H9 (cell line): ENCODE measurements around the gene FAM107A. TPM values are rescaled to one million over a fixed set of nuclear protein-coding genes. Genes with fewer than 3 reads are reported as not detected.
A peak's percentile ranks its signal among the peaks of the same experiment; 100 is the strongest.

Experiments
- DNase-seq: peaks from one replicate; pipeline ENCODE4 v3.0.0-alpha.2; 2017
- H2AFZ ChIP-seq: one replicate; pipeline ENCODE4 v1.6.1; 2013; ENCODE audit warnings: mild to moderate bottlenecking, low read length, control low read depth, moderate library complexity
- H2AK5ac ChIP-seq: 2 replicates; pipeline ENCODE4 v1.6.1; 2013; ENCODE audit warnings: low read length, control low read depth, mixed read lengths; ENCODE audit not compliant: insufficient read length
- H2BK120ac ChIP-seq: one replicate; pipeline ENCODE4 v1.6.1; 2013; ENCODE audit warnings: low read depth, mild to moderate bottlenecking, low read length, control low read depth, inconsistent platforms; ENCODE audit not compliant: poor library complexity, severe bottlenecking
- H2BK12ac ChIP-seq: 2 replicates; pipeline ENCODE4 v1.6.1; 2013; ENCODE audit warnings: low read length, control low read depth, mixed read lengths, low read depth; ENCODE audit not compliant: insufficient read length
- H2BK15ac ChIP-seq: 2 replicates; pipeline ENCODE4 v1.6.1; 2013; ENCODE audit warnings: low read depth, low read length, control low read depth
- H2BK20ac ChIP-seq: one replicate; pipeline ENCODE4 v1.6.1; 2013; ENCODE audit warnings: low read depth, mild to moderate bottlenecking, low read length, control low read depth, inconsistent platforms; ENCODE audit not compliant: poor library complexity, severe bottlenecking
- H2BK5ac ChIP-seq: 2 replicates; pipeline ENCODE4 v1.6.1; 2013; ENCODE audit warnings: low read length, control low read depth, mixed read lengths; ENCODE audit not compliant: insufficient read length
- H3K14ac ChIP-seq: 2 replicates; pipeline ENCODE4 v1.6.1; 2013; ENCODE audit warnings: low read length, control low read depth; ENCODE audit not compliant: insufficient read depth
- H3K18ac ChIP-seq: 2 replicates; pipeline ENCODE4 v1.6.1; 2013; ENCODE audit warnings: low read depth, mild to moderate bottlenecking, mixed read lengths, low read length, control low read depth; ENCODE audit not compliant: insufficient read length
- H3K23ac ChIP-seq: 2 replicates; pipeline ENCODE4 v1.6.1; 2013; ENCODE audit warnings: low read length, control low read depth, mixed read lengths, low read depth; ENCODE audit not compliant: insufficient read length
- H3K23me2 ChIP-seq: 2 replicates; pipeline ENCODE4 v1.6.1; 2013; ENCODE audit warnings: low read depth, mild to moderate bottlenecking, mixed read lengths, low read length, control low read depth; ENCODE audit not compliant: insufficient read length, poor library complexity, severe bottlenecking
- H3K27ac ChIP-seq: 2 replicates; pipeline ENCODE4 v1.5.1; 2013; ENCODE audit warnings: low read length, control low read depth, mixed read lengths, low read depth; ENCODE audit not compliant: insufficient read length
- H3K27me3 ChIP-seq: 2 replicates; pipeline ENCODE4 v1.6.1; 2013; ENCODE audit warnings: low read length, control low read depth, inconsistent platforms; ENCODE audit not compliant: insufficient read depth
- H3K4ac ChIP-seq: 2 replicates; pipeline ENCODE4 v1.6.1; 2013; ENCODE audit warnings: low read depth, mild to moderate bottlenecking, control low read depth, inconsistent platforms, low read length, moderate library complexity
- H3K4me1 ChIP-seq: 2 replicates; pipeline ENCODE4 v1.6.1; 2013; ENCODE audit warnings: low read length, control low read depth, inconsistent platforms; ENCODE audit not compliant: insufficient read depth
- H3K4me2 ChIP-seq: 2 replicates; pipeline ENCODE4 v1.6.1; 2013; ENCODE audit warnings: low read length, control low read depth, mixed read lengths; ENCODE audit not compliant: insufficient read length, insufficient read depth
- H3K56ac ChIP-seq: 2 replicates; pipeline ENCODE4 v1.6.1; 2013; ENCODE audit warnings: low read depth, mild to moderate bottlenecking, mixed read lengths, low read length, control low read depth; ENCODE audit not compliant: insufficient read length
- H3K79me1 ChIP-seq: 2 replicates; pipeline ENCODE4 v1.6.1; 2013; ENCODE audit warnings: low read depth, mild to moderate bottlenecking, moderate library complexity, low read length, control low read depth, inconsistent platforms; ENCODE audit not compliant: insufficient read depth, poor library complexity, severe bottlenecking
- H3K79me2 ChIP-seq: 2 replicates; pipeline ENCODE4 v1.6.1; 2013; ENCODE audit warnings: low read length, control low read depth, inconsistent platforms; ENCODE audit not compliant: insufficient read depth
- H3K9ac ChIP-seq: 2 replicates; pipeline ENCODE4 v1.6.1; 2013; ENCODE audit warnings: low read length, control low read depth, mixed read lengths; ENCODE audit not compliant: insufficient read length; ENCODE audit errors: extremely low read depth
- H3K9me3 ChIP-seq: one replicate; pipeline ENCODE4 v1.6.1; 2013; ENCODE audit warnings: low read depth, low read length, inconsistent platforms; ENCODE audit not compliant: control insufficient read depth
- H3T11ph ChIP-seq: one replicate; pipeline ENCODE4 v1.6.1; 2013; ENCODE audit warnings: mild to moderate bottlenecking, low read length, control low read depth, inconsistent platforms
- H4K20me1 ChIP-seq: one replicate; pipeline ENCODE4 v1.6.1; 2013; ENCODE audit not compliant: control insufficient read depth, insufficient read length, insufficient read depth
- H4K5ac ChIP-seq: 2 replicates; pipeline ENCODE4 v1.6.1; 2013; ENCODE audit warnings: low read depth, mild to moderate bottlenecking, mixed read lengths, low read length, control low read depth; ENCODE audit not compliant: insufficient read length
- H4K8ac ChIP-seq: replicated peaks from 2 replicates; pipeline ENCODE4 v1.6.1; 2013; ENCODE audit warnings: low read length, control low read depth, mixed read lengths, low read depth; ENCODE audit not compliant: insufficient read length
- H4K91ac ChIP-seq: 2 replicates; pipeline ENCODE4 v1.6.1; 2013; ENCODE audit warnings: low read depth, mild to moderate bottlenecking, moderate library complexity, mixed read lengths, low read length, control low read depth; ENCODE audit not compliant: insufficient read length
- H3K27ac Mint-ChIP-seq, 3 experiments: 2 replicates in 2 of 3; 3 replicates in 1 of 3; pipeline ENCODE4 v1.8.0; 2020 to 2021; ENCODE audit warnings: mixed read lengths in 3 of 3, mild to moderate bottlenecking in 1 of 3, moderate library complexity in 1 of 3
- H3K27me3 Mint-ChIP-seq: 2 replicates; pipeline ENCODE4 v1.8.0; 2021; ENCODE audit warnings: low read depth, mild to moderate bottlenecking, moderate library complexity, mixed read lengths
- H3K36me3 Mint-ChIP-seq, 3 experiments: 2 replicates in 2 of 3; 3 replicates in 1 of 3; pipeline ENCODE4 v1.8.0; 2020 to 2021; ENCODE audit warnings: low read depth in 3 of 3, mixed read lengths in 3 of 3; ENCODE audit not compliant: insufficient read depth in 1 of 3
- H3K4me1 Mint-ChIP-seq, 2 experiments: 2 replicates each; pipeline ENCODE4 v1.8.0; 2020; ENCODE audit warnings: mixed read lengths in 2 of 2
- H3K4me3 Mint-ChIP-seq, 2 experiments: 2 replicates in 1 of 2; 3 replicates in 1 of 2; pipeline ENCODE4 v1.8.0; 2020 to 2021; ENCODE audit warnings: mild to moderate bottlenecking in 2 of 2, mixed read lengths in 2 of 2, moderate library complexity in 1 of 2
- H3K9me3 Mint-ChIP-seq, 2 experiments: 2 replicates in 1 of 2; 3 replicates in 1 of 2; pipeline ENCODE4 v1.8.0; 2020; ENCODE audit warnings: mild to moderate bottlenecking in 2 of 2, mixed read lengths in 2 of 2, moderate library complexity in 1 of 2
- CTCF ChIP-seq: fragments of 200-600 bp; sonication (generic); conservative IDR thresholded peaks from 3 replicates; pipeline ENCODE4 v1.8.0; 2021; ENCODE audit warnings: antibody characterized with exemption, mild to moderate bottlenecking
- WGBS: extraction: QIAGEN DNeasy Blood & Tissue Kit; methylation state at CpG from one replicate; pipeline ENCODE4 v1.1.7; 2013; ENCODE audit warnings: missing lambda C conversion rate, low lambda C conversion rate, mixed read lengths; ENCODE audit not compliant: insufficient read length; ENCODE audit errors: extremely low coverage; 5-methylcytosine and 5-hydroxymethylcytosine counted together
- total RNA-seq: library from RNA; stranded (reverse); gene quantifications from 2 replicates; pipeline ENCODE4 v1.2.1, GENCODE V29; 2021

Gene FAM107A
- total RNA-seq, 1 experiment from 2014 or later: 0.11 TPM

GRCh38 chr3:58570851-58571250 is 6.3 kb downstream of the FAM107A start:
- no peak overlapping the region for H2BK15ac ChIP-seq
- no peak overlapping the region for H3K4me2 ChIP-seq
- no peak overlapping the region for H3K27ac ChIP-seq
- Mint-ChIP-seq H3K9me3 (peaks cover 5 to 9% of the 10 kb centered on the region in 2 experiments; a peak in 4 of 5 replicates), H3K36me3 (peaks cover 0 to 9% (median 0%) of the 10 kb centered on the region in 3 experiments; a peak in 2 of 7 replicates), H3K27ac (no peak overlapping the region), H3K27me3 (peaks cover 9% of the 10 kb centered on the region), H3K4me1 (peaks cover 23 to 34% of the 10 kb centered on the region in 2 experiments), H3K4me3 (no peak overlapping the region)
- no peak overlapping the region for H3T11ph ChIP-seq
- no peak overlapping the region for H2AK5ac ChIP-seq
- H4K5ac ChIP-seq: no peak overlapping the region
- H3K23me2 ChIP-seq: no peaks in the 10 kb centered on the region
- H4K20me1 ChIP-seq: no peaks in the 10 kb centered on the region
- no peak overlapping the region for H3K56ac ChIP-seq
- no peak overlapping the region for H2BK20ac ChIP-seq
- H3K18ac ChIP-seq: no peak overlapping the region
- no peak overlapping the region for H2BK5ac ChIP-seq
- no peak overlapping the region for H4K91ac ChIP-seq
- H3K9ac ChIP-seq: no peak overlapping the region
- H3K27me3 ChIP-seq: no peaks in the 10 kb centered on the region
- H2BK12ac ChIP-seq: no peak overlapping the region
- no peak overlapping the region for H3K23ac ChIP-seq
- TF ChIP-seq CTCF: no peak
- H2AFZ ChIP-seq: no peak overlapping the region
- H3K4ac ChIP-seq: no peak overlapping the region
- no peak overlapping the region for H2BK120ac ChIP-seq
- no peaks in the 10 kb centered on the region for H3K79me2 ChIP-seq
- DNase-seq: peak; percentile 10
- peaks cover 4% of the 10 kb centered on the region; the same call in 1 of the 2 replicates for H3K4me1 ChIP-seq
- no peaks in the 10 kb centered on the region for H3K9me3 ChIP-seq
- H3K14ac ChIP-seq: no peak overlapping the region
- H4K8ac ChIP-seq: no peak overlapping the region
- WGBS: no CpG with 5 or more reads among the region's 5 CpGs
- H3K79me1 ChIP-seq: no peaks in the 10 kb centered on the region
